Measurements from ENCODE around the gene CKM.

CKM gene

GRCh38 chr19:45305007-45305406 is 17.7 kb downstream of the CKM start:
- TF ChIP-seq CTCF (IDR thresholded peaks at IDR 0.05; ENCODE audit: low read depth, low read length) = no peak
- Histone ChIP-seq H3K36me3 (peaks cover 4% of the 10 kb centered on the region), H3K9me3 (ENCODE audit: severe bottlenecking) (peaks cover 7% of the 10 kb centered on the region), H3K4me3 (ENCODE audit: low read depth, low read length) (no peak overlapping the region), H3K27me3 (ENCODE audit: insufficient read depth, low read depth, severe bottlenecking) (no peaks in the 10 kb centered on the region), H3K27ac (no peak overlapping the region)
- DNase-seq = no peak

- H3K36me3 ChIP-seq = peaks cover 4% of the 10 kb centered on the region
- no peak for DNase-seq
- H3K4me3 ChIP-seq (ENCODE audit: low read depth, low read length) = no peak overlapping the region
- no peak overlapping the region for H3K27ac ChIP-seq
- no peaks in the 10 kb centered on the region for H3K27me3 ChIP-seq (ENCODE audit: insufficient read depth, low read depth, severe bottlenecking)
- no peak for TF ChIP-seq CTCF (IDR thresholded peaks at IDR 0.05; ENCODE audit: low read depth, low read length)
- H3K9me3 ChIP-seq (ENCODE audit: severe bottlenecking) = peaks cover 7% of the 10 kb centered on the region
Measured at GRCh38 chr19:45304141-45304926, 18.3 kb downstream of the CKM start.

DNA sequence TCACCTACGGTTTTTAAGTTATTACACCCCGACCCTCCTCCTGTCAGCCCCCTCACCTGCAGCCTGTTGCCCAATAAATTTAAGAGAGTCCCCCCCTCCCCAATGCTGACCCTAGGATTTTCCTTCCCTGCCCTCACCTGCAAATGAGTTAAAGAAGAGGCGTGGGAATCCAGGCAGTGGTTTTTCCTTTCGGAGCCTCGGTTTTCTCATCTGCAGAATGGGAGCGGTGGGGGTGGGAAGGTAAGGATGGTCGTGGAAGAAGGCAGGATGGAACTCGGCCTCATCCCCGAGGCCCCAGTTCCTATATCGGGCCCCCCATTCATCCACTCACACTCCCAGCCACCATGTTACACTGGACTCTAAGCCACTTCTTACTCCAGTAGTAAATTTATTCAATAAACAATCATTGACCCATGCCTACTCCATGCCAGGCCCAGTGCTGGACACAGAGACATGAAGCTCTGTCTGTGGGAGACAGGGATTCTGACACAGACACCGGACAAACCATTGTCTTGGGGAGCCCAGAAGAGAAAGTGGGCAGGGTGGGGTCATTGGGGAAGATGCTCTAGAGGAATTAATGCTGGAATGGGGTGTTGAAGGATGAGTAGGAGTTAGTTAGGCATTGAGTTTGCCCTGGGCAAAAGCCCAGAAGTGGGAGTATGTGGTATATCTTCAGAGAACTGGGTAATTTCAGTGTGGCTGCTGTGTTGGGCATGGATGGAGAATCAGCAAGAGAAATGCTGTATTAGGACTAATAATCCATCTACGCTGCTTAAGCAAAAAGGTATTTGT is 19.2 kb downstream of the CKM start:
- no peak overlapping the region for H3K4me3 ChIP-seq (ENCODE audit: low read depth, low read length)
- H3K27ac ChIP-seq = no peak overlapping the region
- DNase-seq = no peak
- peaks cover 4% of the 10 kb centered on the region for H3K36me3 ChIP-seq
- H3K27me3 ChIP-seq (ENCODE audit: insufficient read depth, low read depth, severe bottlenecking) = no peaks in the 10 kb centered on the region
- no peak for TF ChIP-seq CTCF (IDR thresholded peaks at IDR 0.05; ENCODE audit: low read depth, low read length)
- H3K9me3 ChIP-seq (ENCODE audit: severe bottlenecking) = peaks cover 4% of the 10 kb centered on the region

DNA sequence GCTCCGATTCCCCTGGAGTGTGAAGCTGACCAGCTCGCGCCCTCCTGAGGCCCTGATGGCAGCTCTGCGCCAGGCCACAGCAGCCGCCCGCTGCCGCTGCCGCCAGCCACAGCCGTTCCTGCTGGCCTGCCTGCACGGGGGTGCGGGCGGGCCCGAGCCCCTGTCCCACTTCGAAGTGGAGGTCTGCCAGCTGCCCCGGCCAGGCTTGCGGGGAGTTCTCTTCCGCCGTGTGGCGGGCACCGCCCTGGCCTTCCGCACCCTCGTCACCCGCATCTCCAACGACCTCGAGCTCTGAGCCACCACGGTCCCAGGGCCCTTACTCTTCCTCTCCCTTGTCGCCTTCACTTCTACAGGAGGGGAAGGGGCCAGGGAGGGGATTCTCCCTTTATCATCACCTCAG is 20.3 kb downstream of the CKM start:
- Histone ChIP-seq H3K4me3 (ENCODE audit: low read depth, low read length) (no peak overlapping the region), H3K9me3 (ENCODE audit: severe bottlenecking) (peaks cover 2% of the 10 kb centered on the region), H3K27ac (no peak overlapping the region), H3K36me3 (peaks cover 4% of the 10 kb centered on the region), H3K27me3 (ENCODE audit: insufficient read depth, low read depth, severe bottlenecking) (no peaks in the 10 kb centered on the region)
- no peak for TF ChIP-seq CTCF (IDR thresholded peaks at IDR 0.05; ENCODE audit: low read depth, low read length)
- DNase-seq = no peak

DNA sequence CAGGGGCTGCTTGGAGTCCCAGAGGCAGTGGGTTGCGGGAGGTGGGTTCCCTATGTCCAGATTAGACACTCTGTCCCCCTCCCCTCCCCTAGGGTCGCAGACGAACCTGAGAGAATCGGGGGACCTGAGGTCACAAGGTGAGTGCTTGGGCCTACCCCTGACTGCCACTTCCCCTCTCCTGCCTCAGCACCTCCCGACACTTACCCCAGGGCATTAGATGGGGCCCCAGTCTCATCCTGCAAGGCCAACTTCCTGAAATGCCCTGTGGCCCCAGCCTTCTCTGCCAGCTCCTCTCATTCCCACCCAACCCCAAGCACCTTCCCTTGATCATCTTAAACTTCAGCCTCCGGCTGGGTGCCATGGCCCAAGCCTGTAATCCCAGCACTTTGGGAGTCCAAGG is 23.0 kb downstream of the CKM start:
- Histone ChIP-seq H3K4me3 (ENCODE audit: low read depth, low read length) (no peak overlapping the region), H3K27me3 (ENCODE audit: insufficient read depth, low read depth, severe bottlenecking) (no peaks in the 10 kb centered on the region), H3K9me3 (ENCODE audit: severe bottlenecking) (peaks cover 2% of the 10 kb centered on the region), H3K36me3 (peaks cover 14% of the 10 kb centered on the region), H3K27ac (no peak overlapping the region)
- no peak for TF ChIP-seq CTCF (IDR thresholded peaks at IDR 0.05; ENCODE audit: low read depth, low read length)
- DNase-seq = no peak
